ENCODE data around the gene DNAJC17.

DNAJC17 gene

GRCh38 chr15:40754883-40755811, 52.1 kb downstream of the DNAJC17 start, which contains the start of gene RMDN3:
RMDN3 (minus strand) TSS chr15:40755254; CDS start chr15:40754783, 471 bp downstream.
- Histone ChIP-seq H3K36me3 (ENCODE audit: control insufficient read depth, insufficient read depth, low read length) (peaks cover 20% of the 10 kb centered on the region), H3K27ac (ENCODE audit: low read depth, low read length, severe bottlenecking) (peak within 1 kb of the TSS; percentile 78), H3K9me3 (ENCODE audit: control insufficient read depth, low read length) (no peaks in the 10 kb centered on the region), H3K4me1 (ENCODE audit: control insufficient read depth, insufficient read depth, low read length, poor library complexity, severe bottlenecking) (no peaks in the 10 kb centered on the region), H3K4me3 (ENCODE audit: extremely low read depth, insufficient read depth, low read length, poor library complexity, severe bottlenecking) (peak within 1 kb of the TSS; percentile 92)
- 1% methylated on average over 40 to 51 of the region's 66 CpGs for WGBS, 2 experiments (ENCODE audit: insufficient coverage in 2 of 2)

- H3K4me3 ChIP-seq (ENCODE audit: extremely low read depth, insufficient read depth, low read length, poor library complexity, severe bottlenecking) = peak overlapping the region; percentile 92
- no peaks in the 10 kb centered on the region for H3K4me1 ChIP-seq (ENCODE audit: control insufficient read depth, insufficient read depth, low read length, poor library complexity, severe bottlenecking)
- WGBS, 2 experiments (ENCODE audit: insufficient coverage in 2 of 2) = 4 to 13% methylated on average over 9 to 21 of the region's 22 CpGs
- H3K9me3 ChIP-seq (ENCODE audit: control insufficient read depth, low read length) = no peaks in the 10 kb centered on the region
- H3K27ac ChIP-seq (ENCODE audit: low read depth, low read length, severe bottlenecking) = no peak overlapping the region
- H3K36me3 ChIP-seq (ENCODE audit: control insufficient read depth, insufficient read depth, low read length) = peaks cover 22% of the 10 kb centered on the region
Measured at GRCh38 chr15:40754574-40754882, 52.7 kb downstream of the DNAJC17 start.

DNA sequence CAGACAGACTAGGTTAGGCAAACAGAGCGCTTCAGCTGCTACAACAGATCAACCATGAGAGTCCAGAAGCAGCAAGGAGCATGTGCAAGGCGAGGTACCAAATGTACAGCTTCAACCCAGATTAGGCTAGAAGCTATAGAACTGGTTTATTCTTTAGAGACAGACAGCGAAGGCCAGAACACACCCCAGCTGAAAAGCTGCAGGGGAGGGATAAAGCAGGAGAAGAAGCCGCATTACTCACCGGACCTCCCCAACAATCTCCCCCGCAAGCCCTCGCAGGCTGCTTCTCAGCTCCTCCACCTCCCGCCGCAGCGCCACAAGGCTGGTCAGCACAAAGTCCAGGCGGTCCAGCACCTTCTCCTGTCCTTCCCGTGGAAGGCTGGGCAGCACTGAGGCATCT, 55.5 kb downstream of the DNAJC17 start:
- Histone ChIP-seq H3K9me3 (ENCODE audit: control insufficient read depth, low read length) (no peaks in the 10 kb centered on the region), H3K4me3 (ENCODE audit: extremely low read depth, insufficient read depth, low read length, poor library complexity, severe bottlenecking) (no peak overlapping the region), H3K27ac (ENCODE audit: low read depth, low read length, severe bottlenecking) (no peak overlapping the region), H3K36me3 (ENCODE audit: control insufficient read depth, insufficient read depth, low read length) (peaks cover 38% of the 10 kb centered on the region), H3K4me1 (ENCODE audit: control insufficient read depth, insufficient read depth, low read length, poor library complexity, severe bottlenecking) (no peaks in the 10 kb centered on the region)
- WGBS, 2 experiments (ENCODE audit: insufficient coverage in 2 of 2) = 88 to 94% methylated on average over 9 to 10 of the region's 12 CpGs

- peaks cover 2% of the 10 kb centered on the region for H3K4me1 ChIP-seq (ENCODE audit: control insufficient read depth, insufficient read depth, low read length, poor library complexity, severe bottlenecking)
- H3K27ac ChIP-seq (ENCODE audit: low read depth, low read length, severe bottlenecking) = no peak overlapping the region
Measured at GRCh38 chr15:40750885-40751284, 56.4 kb downstream of the DNAJC17 start.

DNA sequence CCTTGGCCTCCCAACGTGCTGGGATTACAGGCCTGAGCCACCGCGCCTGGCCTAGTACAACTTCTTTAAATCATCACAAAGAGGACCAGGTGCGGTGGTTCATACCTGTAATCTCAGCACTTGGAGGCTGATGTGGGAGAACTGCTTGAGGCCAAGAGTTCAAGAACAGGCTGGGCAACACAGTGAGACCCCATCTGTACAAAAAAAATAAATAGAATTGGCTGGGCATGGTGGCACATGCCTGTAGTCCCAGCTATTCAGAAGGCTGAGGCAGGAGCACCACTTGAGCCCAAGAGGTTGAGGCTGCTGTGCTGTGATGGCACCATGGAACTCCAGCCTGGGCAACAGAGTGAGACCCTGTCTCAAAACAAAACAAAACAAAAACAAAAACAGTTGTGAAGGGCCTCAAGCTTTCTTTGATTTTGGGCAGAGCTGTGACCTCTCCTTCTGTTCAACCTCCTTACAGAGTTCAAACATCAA, 58.1 kb downstream of the DNAJC17 start:
- no peak overlapping the region for H3K4me3 ChIP-seq (ENCODE audit: extremely low read depth, insufficient read depth, low read length, poor library complexity, severe bottlenecking)
- peaks cover 48% of the 10 kb centered on the region for H3K36me3 ChIP-seq (ENCODE audit: control insufficient read depth, insufficient read depth, low read length)
- no peak overlapping the region for H3K27ac ChIP-seq (ENCODE audit: low read depth, low read length, severe bottlenecking)
- peaks cover 4% of the 10 kb centered on the region for H3K4me1 ChIP-seq (ENCODE audit: control insufficient read depth, insufficient read depth, low read length, poor library complexity, severe bottlenecking)
- no peaks in the 10 kb centered on the region for H3K9me3 ChIP-seq (ENCODE audit: control insufficient read depth, low read length)
- 88 to 100% methylated on average over 3 to 4 of the region's 4 CpGs for WGBS, 2 experiments (ENCODE audit: insufficient coverage in 2 of 2)

More at GRCh38 chr15:40750885-40751284, 56.4 kb downstream of the DNAJC17 start:
- Histone ChIP-seq H3K9me3 (ENCODE audit: control insufficient read depth, low read length) (no peaks in the 10 kb centered on the region), H3K4me3 (ENCODE audit: extremely low read depth, insufficient read depth, low read length, poor library complexity, severe bottlenecking) (no peak overlapping the region), H3K36me3 (ENCODE audit: control insufficient read depth, insufficient read depth, low read length) (peaks cover 38% of the 10 kb centered on the region)
- 100% methylated on average over 2 of the region's 4 CpGs; no CpG with 5 or more reads in 1 of the 2 experiments for WGBS, 2 experiments (ENCODE audit: insufficient coverage in 2 of 2)

DNA sequence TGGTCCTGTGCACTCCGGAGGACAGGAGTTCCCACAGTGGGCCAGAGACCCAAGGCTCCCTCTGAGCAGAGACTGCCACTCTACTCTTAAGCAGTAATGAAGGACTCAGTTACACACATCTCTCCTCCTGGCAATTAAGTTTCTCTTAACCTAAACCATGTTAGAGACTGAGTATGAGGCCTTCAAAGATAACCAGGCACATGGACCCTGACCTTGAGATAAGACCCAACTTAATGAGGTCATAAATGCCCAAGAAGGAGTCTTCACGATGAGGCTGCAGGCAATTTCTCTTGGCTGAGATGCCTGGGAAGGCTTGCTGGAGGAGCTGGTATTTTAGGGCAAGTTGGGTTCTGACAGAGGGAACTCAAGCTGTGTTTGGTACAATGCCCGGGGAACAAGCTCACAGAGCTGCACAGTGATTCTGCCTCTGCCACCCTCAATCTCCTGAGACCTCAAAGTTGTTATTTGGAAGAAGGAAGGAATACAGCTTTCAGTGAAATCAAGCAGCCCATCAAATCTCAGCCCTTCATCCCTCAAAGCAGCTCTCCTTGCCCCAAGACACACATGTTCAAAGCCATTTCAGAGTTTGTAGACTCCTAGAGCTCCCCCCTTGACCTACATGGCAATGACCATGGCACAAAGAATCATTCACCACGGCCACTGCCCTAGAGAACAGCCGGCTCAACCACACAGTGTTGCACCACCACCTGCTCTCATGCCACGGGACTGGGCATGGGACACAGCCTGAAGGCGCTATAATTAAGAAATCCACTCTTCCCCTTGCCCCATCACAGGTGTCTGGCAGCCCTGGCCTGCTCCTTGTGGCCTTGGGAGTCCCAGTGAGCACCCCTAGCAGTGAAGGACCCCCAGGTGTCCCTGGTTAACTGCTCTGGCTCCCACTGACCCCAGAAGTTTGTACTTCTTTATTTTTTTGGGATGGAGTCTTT, 59.3 kb downstream of the DNAJC17 start:
- WGBS, 2 experiments (ENCODE audit: insufficient coverage in 2 of 2) = 87 to 89% methylated on average over 5 to 6 of the region's 7 CpGs
- no peak overlapping the region for H3K4me3 ChIP-seq (ENCODE audit: extremely low read depth, insufficient read depth, low read length, poor library complexity, severe bottlenecking)
- peaks cover 4% of the 10 kb centered on the region for H3K4me1 ChIP-seq (ENCODE audit: control insufficient read depth, insufficient read depth, low read length, poor library complexity, severe bottlenecking)
- peaks cover 60% of the 10 kb centered on the region for H3K36me3 ChIP-seq (ENCODE audit: control insufficient read depth, insufficient read depth, low read length)
- H3K9me3 ChIP-seq (ENCODE audit: control insufficient read depth, low read length) = no peaks in the 10 kb centered on the region
- H3K27ac ChIP-seq (ENCODE audit: low read depth, low read length, severe bottlenecking) = no peak overlapping the region

DNA sequence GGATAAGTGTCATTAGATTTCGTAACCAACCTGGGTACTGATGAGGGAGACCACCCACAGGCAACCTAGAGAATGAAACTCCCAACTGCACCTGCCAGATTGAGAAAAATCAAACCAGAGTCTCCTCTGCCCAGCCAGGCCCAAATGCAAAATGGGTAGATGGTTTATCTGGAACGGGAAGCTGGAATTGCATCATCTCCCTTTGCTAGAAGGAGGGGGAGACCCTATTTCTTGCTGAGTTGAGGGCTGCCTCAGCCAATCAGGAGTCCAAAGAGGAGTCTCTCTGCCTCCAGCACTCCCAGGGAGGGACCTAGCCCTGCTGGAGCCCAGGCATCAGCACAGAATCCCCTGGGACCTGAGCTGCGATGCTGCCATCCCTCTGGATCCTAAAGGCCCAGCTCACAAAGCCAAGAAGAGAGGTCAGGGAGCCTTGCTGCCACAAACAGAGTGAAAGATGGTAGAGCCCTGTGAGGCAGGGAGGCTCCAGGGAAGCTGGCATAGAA, 60.3 kb downstream of the DNAJC17 start:
- H3K36me3 ChIP-seq (ENCODE audit: control insufficient read depth, insufficient read depth, low read length) = peaks cover 63% of the 10 kb centered on the region
- 83% methylated on average over 2 to 3 of the region's 3 CpGs for whole genome bisulfite sequencing, 2 experiments (ENCODE audit: insufficient coverage in 2 of 2)

GRCh38 chr15:40744815-40745152, 62.5 kb downstream of the DNAJC17 start:
- Histone ChIP-seq H3K27ac (ENCODE audit: low read depth, low read length, severe bottlenecking) (no peak overlapping the region), H3K4me3 (ENCODE audit: extremely low read depth, insufficient read depth, low read length, poor library complexity, severe bottlenecking) (no peak overlapping the region), H3K36me3 (ENCODE audit: control insufficient read depth, insufficient read depth, low read length) (peaks cover 62% of the 10 kb centered on the region), H3K4me1 (ENCODE audit: control insufficient read depth, insufficient read depth, low read length, poor library complexity, severe bottlenecking) (peaks cover 4% of the 10 kb centered on the region), H3K9me3 (ENCODE audit: control insufficient read depth, low read length) (no peaks in the 10 kb centered on the region)
- WGBS, 2 experiments (ENCODE audit: insufficient coverage in 2 of 2) = 95 to 97% methylated on average over 4 to 5 of the region's 5 CpGs

More for the DNA sequence above, 60.3 kb downstream of the DNAJC17 start:
- Histone ChIP-seq H3K4me1 (ENCODE audit: control insufficient read depth, insufficient read depth, low read length, poor library complexity, severe bottlenecking) (peaks cover 4% of the 10 kb centered on the region), H3K27ac (ENCODE audit: low read depth, low read length, severe bottlenecking) (no peak overlapping the region), H3K4me3 (ENCODE audit: extremely low read depth, insufficient read depth, low read length, poor library complexity, severe bottlenecking) (no peak overlapping the region), H3K9me3 (ENCODE audit: control insufficient read depth, low read length) (no peaks in the 10 kb centered on the region)

- Histone ChIP-seq H3K27ac (ENCODE audit: low read depth, low read length, severe bottlenecking) (no peak overlapping the region), H3K36me3 (ENCODE audit: control insufficient read depth, insufficient read depth, low read length) (peaks cover 62% of the 10 kb centered on the region)
- WGBS, 2 experiments (ENCODE audit: insufficient coverage in 2 of 2) = 90 to 96% methylated on average over 8 to 11 of the region's 12 CpGs
Measured at GRCh38 chr15:40743921-40744814, 63.1 kb downstream of the DNAJC17 start.

More at GRCh38 chr15:40743921-40744814, 63.1 kb downstream of the DNAJC17 start:
- Histone ChIP-seq H3K9me3 (ENCODE audit: control insufficient read depth, low read length) (no peaks in the 10 kb centered on the region), H3K4me3 (ENCODE audit: extremely low read depth, insufficient read depth, low read length, poor library complexity, severe bottlenecking) (no peak overlapping the region), H3K4me1 (ENCODE audit: control insufficient read depth, insufficient read depth, low read length, poor library complexity, severe bottlenecking) (peaks cover 4% of the 10 kb centered on the region)
